ENCODE results near the gene TEX47. TPM values are rescaled to one million over a fixed set of nuclear protein-coding genes. Genes with fewer than 3 reads are reported as not detected.

Gene TEX47
- total RNA-seq, 2 donors from 2014 or later, result not detected

GRCh38 chr7:88757371-88757770 is 38.2 kb downstream of the TEX47 start:
- DNase-seq (no peak), ATAC-seq (no peak)
- H3K4me3 ChIP-seq, result no peak overlapping the region
- peaks cover 17% of the 10 kb centered on the region for H3K4me1 ChIP-seq
- intact Hi-C loops (cut with DNase I), result no loop called here
- no peaks in the 10 kb centered on the region for H3K36me3 ChIP-seq (replicated peaks in 1 of 2; ENCODE audit: insufficient read depth in 1 of 2, low read depth in 2 of 2)
- no peak for TF ChIP-seq CTCF (IDR thresholded peaks at IDR 0.05)
- no peak for TF ChIP-seq POLR2A (IDR thresholded peaks at IDR 0.05)
- 74 to 75% methylated on average over 2 of the region's 2 CpGs for WGBS, 2 donors
- H3K27ac ChIP-seq, result no peak overlapping the region
- H3K9me3 ChIP-seq, result no peaks in the 10 kb centered on the region
- H3K27me3 ChIP-seq, result peaks cover 0 to 10% of the 10 kb centered on the region in 2 donors

- intact Hi-C loops (cut with DNase I), result no loop called here
- H3K4me1 ChIP-seq, result peaks cover 17% of the 10 kb centered on the region
- H3K27me3 ChIP-seq, result peaks cover 0 to 10% of the 10 kb centered on the region in 2 donors
- TF ChIP-seq POLR2A (IDR thresholded peaks at IDR 0.05) (no peak), CTCF (IDR thresholded peaks at IDR 0.05) (no peak)
- ATAC-seq (no peak), DNase-seq (no peak)
- no peaks in the 10 kb centered on the region for H3K36me3 ChIP-seq (replicated peaks in 1 of 2; ENCODE audit: insufficient read depth in 1 of 2, low read depth in 2 of 2)
- H3K4me3 ChIP-seq, result no peak overlapping the region
- no peaks in the 10 kb centered on the region for H3K9me3 ChIP-seq
- 44 to 49% methylated on average over 1 of the region's 1 CpG for WGBS, 2 donors
- no peak overlapping the region for H3K27ac ChIP-seq
These were observed 38.7 kb downstream of the TEX47 start for GRCh38 chr7:88756802-88757201.

- DNase-seq (no peak), ATAC-seq (no peak)
- H3K4me3 ChIP-seq, result no peak overlapping the region
- TF ChIP-seq CTCF (IDR thresholded peaks at IDR 0.05) (no peak), POLR2A (IDR thresholded peaks at IDR 0.05) (no peak)
- WGBS, 2 donors, result 30 to 45% methylated on average over 3 of the region's 3 CpGs
- no peaks in the 10 kb centered on the region for H3K9me3 ChIP-seq
- H3K27me3 ChIP-seq, result no peaks in the 10 kb centered on the region
- H3K27ac ChIP-seq, result no peak overlapping the region
- H3K36me3 ChIP-seq (replicated peaks in 1 of 2; ENCODE audit: insufficient read depth in 1 of 2, low read depth in 2 of 2), result no peaks in the 10 kb centered on the region
- intact Hi-C loops (cut with DNase I), result no loop called here
- no peaks in the 10 kb centered on the region for H3K4me1 ChIP-seq
These were observed 49.4 kb downstream of the TEX47 start for GRCh38 chr7:88746126-88746525.

Small RNAs within 50 kb of the gene (small RNA-seq; reads per million reads assigned to genes)
- not detected for gene AC002127.1

Other genes starting within 250 kb of the TEX47 start
- 1 to 10 TPM in 1 of 2 donors, under 1 TPM in 1; under 0.01 to 4.9 TPM for gene ZNF804B, start 36.0 kb downstream of the TEX47 start, total RNA-seq

All from body of pancreas (tissue), 4 donors.